GM12865 (cell line): Measurements from ENCODE around the gene ADK.

ENCODE experiments used
- DNase-seq: peaks from one replicate; pipeline ENCODE4 v3.0.0; 2010; ENCODE audit warnings: low read depth
- H3K4me3 ChIP-seq: 2 replicates; pipeline ENCODE4 v1.5.1; 2011; ENCODE audit warnings: mild to moderate bottlenecking, low read depth, low read length, control low read depth
- CTCF ChIP-seq: IDR thresholded peaks from 2 replicates; pipeline ENCODE4 v1.5.1; 2011; ENCODE audit warnings: low read length, control low read depth, low read depth, inconsistent platforms; ENCODE audit not compliant: insufficient read depth; ENCODE audit errors: missing control alignments

Gene ADK

GRCh38 chr10:74502963-74503608 is 352.1 kb downstream of the ADK start:
- no peak for TF ChIP-seq CTCF
- DNase-seq = peak; percentile 6
- no peak overlapping the region for H3K4me3 ChIP-seq

GRCh38 chr10:74507951-74508350 is 356.9 kb downstream of the ADK start:
- TF ChIP-seq CTCF = no peak
- no peak for DNase-seq
- H3K4me3 ChIP-seq = no peak overlapping the region

- TF ChIP-seq CTCF = no peak
- DNase-seq = no peak
These were observed 359.6 kb downstream of the ADK start for GRCh38 chr10:74510594-74510993.

GRCh38 chr10:74511051-74511450 is 360.0 kb downstream of the ADK start:
- no peak for DNase-seq
- H3K4me3 ChIP-seq = no peak overlapping the region
- TF ChIP-seq CTCF = no peak

More at GRCh38 chr10:74510594-74510993, 359.6 kb downstream of the ADK start:
- H3K4me3 ChIP-seq = no peak overlapping the region

- no peak for TF ChIP-seq CTCF
- no peak overlapping the region for H3K4me3 ChIP-seq
- DNase-seq = no peak
These were observed 363.3 kb downstream of the ADK start for GRCh38 chr10:74514322-74514721.

- DNase-seq = no peak
- no peak overlapping the region for H3K4me3 ChIP-seq
- TF ChIP-seq CTCF = no peak
These were observed 367.0 kb downstream of the ADK start for GRCh38 chr10:74518061-74518460.

- TF ChIP-seq CTCF = no peak
- no peak for DNase-seq
- no peak overlapping the region for H3K4me3 ChIP-seq
These were observed 370.5 kb downstream of the ADK start for GRCh38 chr10:74521526-74521925.
